ENCODE measurements around the gene ALOX5AP. TPM values are rescaled to one million over a fixed set of nuclear protein-coding genes. Genes with fewer than 3 reads are reported as not detected.

Gene ALOX5AP
- total and polyA plus RNA-seq, 10 of the 15 experiments (the other 5 are each of a cell fraction or from before 2014, with no cell fraction given), result 45.9 to 426 (median 109) TPM

DNA sequence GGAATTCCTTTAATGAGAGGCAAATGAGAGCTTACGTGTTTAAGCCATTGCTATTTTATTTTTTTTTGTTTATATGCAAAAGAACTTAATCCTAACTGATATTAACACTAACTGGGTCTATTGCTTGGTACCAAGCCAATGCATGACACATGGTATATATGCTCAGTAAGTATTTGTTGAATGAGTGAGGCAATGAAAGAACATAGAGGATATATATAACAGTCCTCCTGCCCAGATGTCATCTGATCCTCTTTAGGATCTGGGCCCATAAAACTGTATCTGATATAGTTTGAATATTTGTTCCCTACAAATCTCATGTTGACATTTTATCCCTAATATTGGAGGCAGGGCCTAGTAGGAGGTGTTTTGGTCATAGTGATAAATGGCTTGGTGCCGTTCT is 13.0 kb upstream of the ALOX5AP start (continued):
- no peak for TF ChIP-seq KDM1A (IDR thresholded peaks at IDR 0.05; ENCODE audit: borderline replicate concordance)
- no peak for TF ChIP-seq CHD2 (IDR thresholded peaks at IDR 0.05; ENCODE audit: borderline replicate concordance, low read depth, low read length)
- TF ChIP-seq, protein P1, sequence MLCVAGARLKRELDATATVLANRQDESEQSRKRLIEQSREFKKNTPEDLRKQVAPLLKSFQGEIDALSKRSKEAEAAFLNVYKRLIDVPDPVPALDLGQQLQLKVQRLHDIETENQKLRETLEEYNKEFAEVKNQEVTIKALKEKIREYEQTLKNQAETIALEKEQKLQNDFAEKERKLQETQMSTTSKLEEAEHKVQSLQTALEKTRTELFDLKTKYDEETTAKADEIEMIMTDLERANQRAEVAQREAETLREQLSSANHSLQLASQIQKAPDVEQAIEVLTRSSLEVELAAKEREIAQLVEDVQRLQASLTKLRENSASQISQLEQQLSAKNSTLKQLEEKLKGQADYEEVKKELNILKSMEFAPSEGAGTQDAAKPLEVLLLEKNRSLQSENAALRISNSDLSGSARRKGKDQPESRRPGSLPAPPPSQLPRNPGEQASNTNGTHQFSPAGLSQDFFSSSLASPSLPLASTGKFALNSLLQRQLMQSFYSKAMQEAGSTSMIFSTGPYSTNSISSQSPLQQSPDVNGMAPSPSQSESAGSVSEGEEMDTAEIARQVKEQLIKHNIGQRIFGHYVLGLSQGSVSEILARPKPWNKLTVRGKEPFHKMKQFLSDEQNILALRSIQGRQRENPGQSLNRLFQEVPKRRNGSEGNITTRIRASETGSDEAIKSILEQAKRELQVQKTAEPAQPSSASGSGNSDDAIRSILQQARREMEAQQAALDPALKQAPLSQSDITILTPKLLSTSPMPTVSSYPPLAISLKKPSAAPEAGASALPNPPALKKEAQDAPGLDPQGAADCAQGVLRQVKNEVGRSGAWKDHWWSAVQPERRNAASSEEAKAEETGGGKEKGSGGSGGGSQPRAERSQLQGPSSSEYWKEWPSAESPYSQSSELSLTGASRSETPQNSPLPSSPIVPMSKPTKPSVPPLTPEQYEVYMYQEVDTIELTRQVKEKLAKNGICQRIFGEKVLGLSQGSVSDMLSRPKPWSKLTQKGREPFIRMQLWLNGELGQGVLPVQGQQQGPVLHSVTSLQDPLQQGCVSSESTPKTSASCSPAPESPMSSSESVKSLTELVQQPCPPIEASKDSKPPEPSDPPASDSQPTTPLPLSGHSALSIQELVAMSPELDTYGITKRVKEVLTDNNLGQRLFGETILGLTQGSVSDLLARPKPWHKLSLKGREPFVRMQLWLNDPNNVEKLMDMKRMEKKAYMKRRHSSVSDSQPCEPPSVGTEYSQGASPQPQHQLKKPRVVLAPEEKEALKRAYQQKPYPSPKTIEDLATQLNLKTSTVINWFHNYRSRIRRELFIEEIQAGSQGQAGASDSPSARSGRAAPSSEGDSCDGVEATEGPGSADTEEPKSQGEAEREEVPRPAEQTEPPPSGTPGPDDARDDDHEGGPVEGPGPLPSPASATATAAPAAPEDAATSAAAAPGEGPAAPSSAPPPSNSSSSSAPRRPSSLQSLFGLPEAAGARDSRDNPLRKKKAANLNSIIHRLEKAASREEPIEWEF (IDR thresholded peaks at IDR 0.05; ENCODE audit: insufficient replicate concordance, low read depth, low read length), result no peak
- no peak for TF ChIP-seq ZNF384 (IDR thresholded peaks at IDR 0.05; ENCODE audit: borderline replicate concordance, low read depth, low read length)
- TF ChIP-seq SPI1 (IDR thresholded peaks at IDR 0.05; ENCODE audit: borderline replicate concordance, insufficient read depth, low read depth, low read length), result no peak
- TF ChIP-seq, protein P2, sequence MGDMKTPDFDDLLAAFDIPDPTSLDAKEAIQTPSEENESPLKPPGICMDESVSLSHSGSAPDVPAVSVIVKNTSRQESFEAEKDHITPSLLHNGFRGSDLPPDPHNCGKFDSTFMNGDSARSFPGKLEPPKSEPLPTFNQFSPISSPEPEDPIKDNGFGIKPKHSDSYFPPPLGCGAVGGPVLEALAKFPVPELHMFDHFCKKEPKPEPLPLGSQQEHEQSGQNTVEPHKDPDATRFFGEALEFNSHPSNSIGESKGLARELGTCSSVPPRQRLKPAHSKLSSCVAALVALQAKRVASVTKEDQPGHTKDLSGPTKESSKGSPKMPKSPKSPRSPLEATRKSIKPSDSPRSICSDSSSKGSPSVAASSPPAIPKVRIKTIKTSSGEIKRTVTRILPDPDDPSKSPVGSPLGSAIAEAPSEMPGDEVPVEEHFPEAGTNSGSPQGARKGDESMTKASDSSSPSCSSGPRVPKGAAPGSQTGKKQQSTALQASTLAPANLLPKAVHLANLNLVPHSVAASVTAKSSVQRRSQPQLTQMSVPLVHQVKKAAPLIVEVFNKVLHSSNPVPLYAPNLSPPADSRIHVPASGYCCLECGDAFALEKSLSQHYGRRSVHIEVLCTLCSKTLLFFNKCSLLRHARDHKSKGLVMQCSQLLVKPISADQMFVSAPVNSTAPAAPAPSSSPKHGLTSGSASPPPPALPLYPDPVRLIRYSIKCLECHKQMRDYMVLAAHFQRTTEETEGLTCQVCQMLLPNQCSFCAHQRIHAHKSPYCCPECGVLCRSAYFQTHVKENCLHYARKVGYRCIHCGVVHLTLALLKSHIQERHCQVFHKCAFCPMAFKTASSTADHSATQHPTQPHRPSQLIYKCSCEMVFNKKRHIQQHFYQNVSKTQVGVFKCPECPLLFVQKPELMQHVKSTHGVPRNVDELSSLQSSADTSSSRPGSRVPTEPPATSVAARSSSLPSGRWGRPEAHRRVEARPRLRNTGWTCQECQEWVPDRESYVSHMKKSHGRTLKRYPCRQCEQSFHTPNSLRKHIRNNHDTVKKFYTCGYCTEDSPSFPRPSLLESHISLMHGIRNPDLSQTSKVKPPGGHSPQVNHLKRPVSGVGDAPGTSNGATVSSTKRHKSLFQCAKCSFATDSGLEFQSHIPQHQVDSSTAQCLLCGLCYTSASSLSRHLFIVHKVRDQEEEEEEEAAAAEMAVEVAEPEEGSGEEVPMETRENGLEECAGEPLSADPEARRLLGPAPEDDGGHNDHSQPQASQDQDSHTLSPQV (IDR thresholded peaks at IDR 0.05), result no peak
- no peak for TF ChIP-seq FOXK2 (IDR thresholded peaks at IDR 0.05)
- TF ChIP-seq CBX5 (IDR thresholded peaks at IDR 0.05; ENCODE audit: low read depth), result no peak
- TF ChIP-seq BCL11A (IDR thresholded peaks at IDR 0.05; ENCODE audit: low read depth, low read length), result no peak
- TF ChIP-seq RCOR1 (conservative IDR thresholded peaks at IDR 0.05; ENCODE audit: low read depth, low read length), result no peak
- no peak for TF ChIP-seq SMAD5 (IDR thresholded peaks at IDR 0.05; ENCODE audit: low read depth)

All from GM12878 (cell line).